WTC11 (cell line): ENCODE results near the gene SLC36A1. TPM values are rescaled to one million over a fixed set of nuclear protein-coding genes. Genes with fewer than 3 reads are reported as not detected.

ENCODE experiments used
- ATAC-seq: fragments of 200-7000 bp; cut with Tn5 transposase; 2 replicates; pipeline ENCODE4 v1.10.0; 2021; ENCODE audit warnings: mild to moderate bottlenecking, moderate library complexity
- Bru-seq: library from RNA; stranded (reverse); fragments of 400-500 nt; gene quantifications from one replicate; lab custom pipeline; 2021; lab: Mats Ljungman, UMichigan
- CTCF ChIA-PET: fragments of 300-600 bp; sonication (Branson Sonifier 250); formaldehyde crosslinking; loops from one replicate; lab custom pipeline; 2021; ENCODE audit warnings: antibody characterized with exemption; lab: Charles Lee
- POLR2A ChIA-PET: fragments of 350-600 bp; sonication (Branson Sonifier 250); formaldehyde crosslinking; loops from one replicate; lab custom pipeline; 2021; ENCODE audit warnings: antibody characterized with exemption; lab: Charles Lee
- DNase-seq: peaks from one replicate; pipeline ENCODE4 v3.0.0; 2021; ENCODE audit warnings: low spot score
- H3K27ac Mint-ChIP-seq: 2 replicates; pipeline ENCODE4 v1.8.0; 2021; ENCODE audit warnings: mixed read lengths
- H3K27me3 Mint-ChIP-seq: 2 replicates; pipeline ENCODE4 v1.8.0; 2021; ENCODE audit warnings: low read depth, mild to moderate bottlenecking, moderate library complexity, mixed read lengths
- H3K36me3 Mint-ChIP-seq: 2 replicates; pipeline ENCODE4 v1.8.0; 2021; ENCODE audit warnings: mixed read lengths
- H3K4me1 Mint-ChIP-seq: 2 replicates; pipeline ENCODE4 v1.8.0; 2022; ENCODE audit warnings: mixed read lengths
- H3K4me3 Mint-ChIP-seq: 2 replicates; pipeline ENCODE4 v1.8.0; 2021; ENCODE audit warnings: mild to moderate bottlenecking, moderate library complexity, mixed read lengths
- H3K9me3 Mint-ChIP-seq: 2 replicates; pipeline ENCODE4 v1.8.0; 2021; ENCODE audit warnings: mixed read lengths
- CREM ChIP-seq: sonication (generic); formaldehyde crosslinking; IDR thresholded peaks from 2 replicates; pipeline ENCODE4 v1.8.1; 2022; ENCODE audit warnings: mild to moderate bottlenecking, missing genetic modification reagents, moderate library complexity
- ELF4 ChIP-seq: sonication (generic); formaldehyde crosslinking; IDR thresholded peaks from 2 replicates; pipeline ENCODE4 v1.8.1; 2022; ENCODE audit warnings: low read depth, mild to moderate bottlenecking, moderate library complexity, missing genetic modification reagents
- ESRRA ChIP-seq: sonication (generic); formaldehyde crosslinking; IDR thresholded peaks from 2 replicates; pipeline ENCODE4 v1.8.1; 2022; ENCODE audit warnings: mild to moderate bottlenecking, missing genetic modification reagents, borderline replicate concordance
- ETV6 ChIP-seq: sonication (generic); formaldehyde crosslinking; IDR thresholded peaks from 2 replicates; pipeline ENCODE4 v1.8.1; 2022; ENCODE audit warnings: mild to moderate bottlenecking, missing genetic modification reagents
- FOXP1 ChIP-seq: sonication (generic); formaldehyde crosslinking; IDR thresholded peaks from 2 replicates; pipeline ENCODE4 v1.8.0; 2022; ENCODE audit warnings: missing genetic modification reagents, mild to moderate bottlenecking, moderate library complexity, borderline replicate concordance
- GTF2I ChIP-seq: fragments of 250-450 bp; sonication (Bioruptor Pico); conservative IDR thresholded peaks from 2 replicates; pipeline ENCODE4 v1.4.0; 2021; ENCODE audit warnings: mild to moderate bottlenecking
- IRF2 ChIP-seq: sonication (generic); formaldehyde crosslinking; IDR thresholded peaks from 2 replicates; pipeline ENCODE4 v1.8.0; 2022; ENCODE audit warnings: low read depth, missing genetic modification reagents, borderline replicate concordance
- JUN ChIP-seq: sonication (generic); formaldehyde crosslinking; IDR thresholded peaks from 2 replicates; pipeline ENCODE4 v1.8.0; 2023; ENCODE audit warnings: mild to moderate bottlenecking, missing genetic modification reagents
- MYBL2 ChIP-seq: sonication (generic); formaldehyde crosslinking; IDR thresholded peaks from 2 replicates; pipeline ENCODE4 v1.8.1; 2023; ENCODE audit warnings: mild to moderate bottlenecking, moderate library complexity, missing genetic modification reagents
- OVOL2 ChIP-seq: fragments of 250-450 bp; sonication (Bioruptor Pico); IDR thresholded peaks from 2 replicates; pipeline ENCODE4 v1.9.0; 2021; ENCODE audit warnings: mild to moderate bottlenecking, borderline replicate concordance
- PRRX2 ChIP-seq: fragments of 250-450 bp; sonication (Bioruptor Pico); IDR thresholded peaks from 2 replicates; pipeline ENCODE4 v1.8.0; 2021; ENCODE audit warnings: mild to moderate bottlenecking
- RELA ChIP-seq: sonication (generic); formaldehyde crosslinking; IDR thresholded peaks from 2 replicates; pipeline ENCODE4 v1.8.1; 2022; ENCODE audit warnings: missing genetic modification reagents, mild to moderate bottlenecking, borderline replicate concordance
- SMAD4 ChIP-seq: sonication (generic); formaldehyde crosslinking; IDR thresholded peaks from 2 replicates; pipeline ENCODE4 v1.8.0; 2022; ENCODE audit warnings: mild to moderate bottlenecking, missing genetic modification reagents
- TEAD1 ChIP-seq: sonication (generic); formaldehyde crosslinking; IDR thresholded peaks from 2 replicates; pipeline ENCODE4 v1.8.0; 2022; ENCODE audit warnings: mild to moderate bottlenecking, missing genetic modification reagents
- ZNF138 ChIP-seq: sonication (generic); formaldehyde crosslinking; conservative IDR thresholded peaks from 2 replicates; pipeline ENCODE4 v1.8.1; 2022; ENCODE audit warnings: mild to moderate bottlenecking, moderate library complexity, missing genetic modification reagents
- ZNF232 ChIP-seq: sonication (generic); formaldehyde crosslinking; IDR thresholded peaks from 2 replicates; pipeline ENCODE4 v1.8.0; 2022; ENCODE audit warnings: mild to moderate bottlenecking, missing genetic modification reagents
- ZNF317 ChIP-seq: sonication (generic); formaldehyde crosslinking; IDR thresholded peaks from 2 replicates; pipeline ENCODE4 v1.8.1; 2023; ENCODE audit warnings: low read depth, mild to moderate bottlenecking, moderate library complexity, missing genetic modification reagents, borderline replicate concordance
- ZNF416 ChIP-seq: fragments of 250-450 bp; sonication (Bioruptor Pico); IDR thresholded peaks from 2 replicates; pipeline ENCODE4 v1.9.0; 2021; ENCODE audit warnings: mild to moderate bottlenecking, inconsistent platforms
- long read RNA-seq, 3 experiments: library from RNA in 1 of 3; library from capped mRNA in 1 of 3; library from polyadenylated mRNA in 1 of 3; unstranded in 2 of 3; stranded (forward) in 1 of 3; transcript quantifications; one replicate each; pipeline ENCODE4 v2.0.0, GENCODE V29; 2021
- total RNA-seq: library from RNA; stranded (reverse); gene quantifications from 3 replicates; pipeline ENCODE4 v1.2.3, GENCODE V29; 2021
- TF ChIP-seq, protein P1 (sequence below): fragments of 250-450 bp; sonication (Bioruptor Pico); conservative IDR thresholded peaks from 2 replicates; pipeline ENCODE4 v1.9.0; 2021; ENCODE audit warnings: mild to moderate bottlenecking
- TF ChIP-seq, protein P2 (sequence below): sonication (generic); formaldehyde crosslinking; IDR thresholded peaks from 2 replicates; pipeline ENCODE4 v1.8.0; 2023; ENCODE audit warnings: missing genetic modification reagents
- TF ChIP-seq, protein P3 (sequence below): sonication (generic); formaldehyde crosslinking; IDR thresholded peaks from 2 replicates; pipeline ENCODE4 v1.8.0; 2022; ENCODE audit warnings: mild to moderate bottlenecking, missing genetic modification reagents
- TF ChIP-seq, protein P4 (sequence below): sonication (generic); formaldehyde crosslinking; IDR thresholded peaks from 2 replicates; pipeline ENCODE4 v1.8.0; 2022; ENCODE audit warnings: mild to moderate bottlenecking, missing genetic modification reagents
- TF ChIP-seq, protein P5 (sequence below): sonication (generic); formaldehyde crosslinking; IDR thresholded peaks from 2 replicates; pipeline ENCODE4 v1.8.1; 2023; ENCODE audit warnings: mild to moderate bottlenecking, moderate library complexity, missing genetic modification reagents
- TF ChIP-seq, protein P6 (sequence below): sonication (generic); formaldehyde crosslinking; IDR thresholded peaks from 2 replicates; pipeline ENCODE4 v1.8.1; 2022; ENCODE audit warnings: mild to moderate bottlenecking, moderate library complexity, missing genetic modification reagents
- TF ChIP-seq, protein P7 (sequence below): sonication (generic); formaldehyde crosslinking; IDR thresholded peaks from 2 replicates; pipeline ENCODE4 v1.8.1; 2023; ENCODE audit warnings: mild to moderate bottlenecking, missing genetic modification reagents
- TF ChIP-seq, protein P8 (sequence below): sonication (generic); formaldehyde crosslinking; conservative IDR thresholded peaks from 2 replicates; pipeline ENCODE4 v1.8.1; 2022; ENCODE audit warnings: mild to moderate bottlenecking, missing genetic modification reagents

Gene SLC36A1
- total RNA-seq = 12.2 to 16.0 TPM (median 13.7 TPM) in 3 replicates
- Bru-seq, nascent RNA = percentile 66 among the genes with signal in this experiment
- long read RNA-seq, experiment 1, full-length matches to known transcripts = 28 of 79 reads
- long read RNA-seq, experiment 1, partial matches to known transcripts = 21 of 79 reads
- long read RNA-seq, experiment 1, other reads (novel, unspliced or antisense) = 30 of 79 reads
- long read RNA-seq, experiment 2, full-length matches to known transcripts = 3 of 16 reads
- long read RNA-seq, experiment 2, partial matches to known transcripts = 1 of 16 reads
- long read RNA-seq, experiment 2, other reads (novel, unspliced or antisense) = 12 of 16 reads
- long read RNA-seq, experiment 3, full-length matches to known transcripts = 1 of 13 reads
- long read RNA-seq, experiment 3, partial matches to known transcripts = 6 of 13 reads
- long read RNA-seq, experiment 3, other reads (novel, unspliced or antisense) = 6 of 13 reads

DNA sequence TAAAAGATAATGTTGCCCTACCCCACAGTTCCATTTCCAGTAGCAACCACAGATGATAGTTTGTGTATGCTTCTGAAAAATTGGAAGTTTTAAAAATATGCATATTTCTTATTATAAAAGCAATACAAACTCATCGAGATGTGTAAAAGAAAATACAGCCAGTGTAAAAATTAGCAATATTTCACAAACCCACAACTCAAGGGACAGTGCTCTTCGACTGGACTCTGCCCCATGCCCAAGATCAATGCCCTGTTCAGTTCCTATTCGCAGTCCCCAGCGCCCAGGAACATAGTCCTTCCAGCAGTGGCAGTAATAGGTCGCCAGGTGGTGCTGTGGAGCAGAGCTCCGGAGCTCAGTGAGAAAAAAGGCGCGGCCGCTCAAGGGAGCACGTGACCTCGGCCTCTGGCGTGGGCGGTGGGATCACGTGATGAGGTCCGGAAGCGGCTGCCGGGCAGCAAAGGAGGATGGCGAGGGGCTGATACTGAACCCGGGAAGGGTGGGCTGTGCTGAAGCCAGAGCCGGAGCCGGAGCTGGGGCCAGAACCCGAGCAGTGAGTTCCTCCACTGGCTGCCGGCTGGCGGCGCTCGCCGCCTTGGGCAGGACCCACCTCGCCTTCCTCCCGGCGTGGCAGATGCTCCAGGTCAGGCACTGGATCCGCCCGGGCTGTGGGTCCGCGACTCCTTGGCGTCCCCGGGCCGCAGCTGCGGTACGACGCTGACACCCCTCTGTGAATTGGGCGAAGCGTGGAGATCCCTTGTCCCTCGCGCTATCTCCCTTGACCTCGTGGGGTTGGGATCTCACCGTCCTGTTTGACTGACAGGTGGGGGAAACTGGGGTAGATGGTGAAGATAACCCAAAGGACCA lies at the start of gene SLC36A1:
Gene SLC36A1, plus strand, starts transcription at position 430 of the 864 bp plus-strand sequence. CDS start 11,190 bp downstream, outside the sequence.
- Mint-ChIP-seq H3K27me3 (no peaks in the 10 kb centered on the region; the same call in 1 of the 2 replicates), H3K9me3 (no peaks in the 10 kb centered on the region), H3K36me3 (no peaks in the 10 kb centered on the region), H3K4me1 (peaks cover 17% of the 10 kb centered on the region), H3K4me3 (peak within 1 kb of the TSS; percentile 94), H3K27ac (peak within 1 kb of the TSS; percentile 75)
- DNase-seq (peak; percentile 96), ATAC-seq (peak; percentile 87)
- POLR2A ChIA-PET = interaction anchor here (0.5 to 1.1 kb wide), 3 partner anchors 49 to 59 kb away, joined by 3 to 5 read pairs (median 3); no protein-coding TSS in a partner anchor
- CTCF ChIA-PET = interaction anchor here (0.6 to 2.4 kb wide), 51 partner anchors 9 to 324 kb away, joined by 3 to 35 read pairs (median 5); partner anchors contain the start of genes CCDC69, GM2A and SPARC
- TF ChIP-seq CREM (peak; percentile 55), MYBL2 (CRISPR knock-in tag) (peak; percentile 73; the same call in 1 of the 2 replicates), ETV6 (CRISPR knock-in tag) (peak; percentile 91), RELA (CRISPR knock-in tag) (no peak), ZNF317 (CRISPR knock-in tag) (no peak), ZNF232 (CRISPR knock-in tag) (no peak), TEAD1 (CRISPR knock-in tag) (peak; percentile 85), IRF2 (CRISPR knock-in tag) (no peak), SMAD4 (CRISPR knock-in tag) (no peak), PRRX2 (CRISPR knock-in tag) (no peak), ZNF416 (CRISPR knock-in tag) (no peak), ELF4 (CRISPR knock-in tag) (no peak), ESRRA (CRISPR knock-in tag) (no peak), FOXP1 (peak; percentile 85), ZNF138 (CRISPR knock-in tag) (peak; percentile 93), OVOL2 (no peak), GTF2I (CRISPR knock-in tag) (no peak), JUN (CRISPR knock-in tag) (no peak)
- TF ChIP-seq, protein P1, sequence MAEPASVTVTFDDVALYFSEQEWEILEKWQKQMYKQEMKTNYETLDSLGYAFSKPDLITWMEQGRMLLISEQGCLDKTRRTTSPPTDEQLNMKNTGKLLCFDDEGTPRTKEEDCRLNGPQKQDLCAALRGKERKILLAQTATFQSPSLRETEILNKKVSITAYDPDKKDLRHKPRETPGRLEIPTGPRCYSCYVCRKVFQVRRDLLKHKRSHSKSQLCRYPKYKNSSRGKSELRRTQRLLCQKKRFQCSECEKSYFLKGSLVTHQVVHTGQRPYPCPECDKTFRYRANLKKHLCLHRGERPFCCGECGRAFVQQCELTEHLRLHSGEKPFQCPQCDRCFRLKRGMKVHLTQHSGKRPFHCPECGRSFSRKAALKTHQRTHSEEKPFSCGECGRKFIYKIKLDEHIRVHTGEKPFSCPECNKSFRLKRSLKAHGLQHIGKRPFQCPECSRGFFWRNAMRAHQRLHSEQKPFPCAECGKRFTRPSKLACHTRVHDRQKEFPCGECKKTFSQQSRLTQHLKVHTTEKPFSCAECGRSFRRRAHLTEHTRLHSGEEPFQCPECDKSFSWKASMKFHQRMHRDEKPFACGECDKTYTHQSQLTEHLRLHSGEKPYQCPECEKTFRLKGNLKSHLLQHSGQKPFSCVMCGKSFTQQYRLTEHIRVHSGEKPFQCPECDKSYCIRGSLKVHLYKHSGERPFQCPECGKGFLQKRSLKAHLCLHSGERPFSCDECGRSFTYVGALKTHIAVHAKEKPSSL (CRISPR knock-in tag) = no peak
- TF ChIP-seq, protein P2, sequence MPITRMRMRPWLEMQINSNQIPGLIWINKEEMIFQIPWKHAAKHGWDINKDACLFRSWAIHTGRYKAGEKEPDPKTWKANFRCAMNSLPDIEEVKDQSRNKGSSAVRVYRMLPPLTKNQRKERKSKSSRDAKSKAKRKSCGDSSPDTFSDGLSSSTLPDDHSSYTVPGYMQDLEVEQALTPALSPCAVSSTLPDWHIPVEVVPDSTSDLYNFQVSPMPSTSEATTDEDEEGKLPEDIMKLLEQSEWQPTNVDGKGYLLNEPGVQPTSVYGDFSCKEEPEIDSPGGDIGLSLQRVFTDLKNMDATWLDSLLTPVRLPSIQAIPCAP = peak; percentile 64; the same call in 1 of the 2 replicates
- TF ChIP-seq, protein P3, sequence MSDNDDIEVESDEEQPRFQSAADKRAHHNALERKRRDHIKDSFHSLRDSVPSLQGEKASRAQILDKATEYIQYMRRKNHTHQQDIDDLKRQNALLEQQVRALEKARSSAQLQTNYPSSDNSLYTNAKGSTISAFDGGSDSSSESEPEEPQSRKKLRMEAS (CRISPR knock-in tag) = peak; percentile 93
- TF ChIP-seq, protein P4, sequence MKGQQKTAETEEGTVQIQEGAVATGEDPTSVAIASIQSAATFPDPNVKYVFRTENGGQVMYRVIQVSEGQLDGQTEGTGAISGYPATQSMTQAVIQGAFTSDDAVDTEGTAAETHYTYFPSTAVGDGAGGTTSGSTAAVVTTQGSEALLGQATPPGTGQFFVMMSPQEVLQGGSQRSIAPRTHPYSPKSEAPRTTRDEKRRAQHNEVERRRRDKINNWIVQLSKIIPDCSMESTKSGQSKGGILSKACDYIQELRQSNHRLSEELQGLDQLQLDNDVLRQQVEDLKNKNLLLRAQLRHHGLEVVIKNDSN = peak; percentile 99
- TF ChIP-seq, protein P5, sequence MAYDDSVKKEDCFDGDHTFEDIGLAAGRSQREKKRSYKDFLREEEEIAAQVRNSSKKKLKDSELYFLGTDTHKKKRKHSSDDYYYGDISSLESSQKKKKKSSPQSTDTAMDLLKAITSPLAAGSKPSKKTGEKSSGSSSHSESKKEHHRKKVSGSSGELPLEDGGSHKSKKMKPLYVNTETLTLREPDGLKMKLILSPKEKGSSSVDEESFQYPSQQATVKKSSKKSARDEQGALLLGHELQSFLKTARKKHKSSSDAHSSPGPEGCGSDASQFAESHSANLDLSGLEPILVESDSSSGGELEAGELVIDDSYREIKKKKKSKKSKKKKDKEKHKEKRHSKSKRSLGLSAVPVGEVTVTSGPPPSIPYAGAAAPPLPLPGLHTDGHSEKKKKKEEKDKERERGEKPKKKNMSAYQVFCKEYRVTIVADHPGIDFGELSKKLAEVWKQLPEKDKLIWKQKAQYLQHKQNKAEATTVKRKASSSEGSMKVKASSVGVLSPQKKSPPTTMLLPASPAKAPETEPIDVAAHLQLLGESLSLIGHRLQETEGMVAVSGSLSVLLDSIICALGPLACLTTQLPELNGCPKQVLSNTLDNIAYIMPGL (CRISPR knock-in tag) = peak; percentile 19
- TF ChIP-seq, protein P6, sequence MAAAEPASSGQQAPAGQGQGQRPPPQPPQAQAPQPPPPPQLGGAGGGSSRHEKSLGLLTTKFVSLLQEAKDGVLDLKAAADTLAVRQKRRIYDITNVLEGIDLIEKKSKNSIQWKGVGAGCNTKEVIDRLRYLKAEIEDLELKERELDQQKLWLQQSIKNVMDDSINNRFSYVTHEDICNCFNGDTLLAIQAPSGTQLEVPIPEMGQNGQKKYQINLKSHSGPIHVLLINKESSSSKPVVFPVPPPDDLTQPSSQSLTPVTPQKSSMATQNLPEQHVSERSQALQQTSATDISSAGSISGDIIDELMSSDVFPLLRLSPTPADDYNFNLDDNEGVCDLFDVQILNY (CRISPR knock-in tag) = 0 out of 2 replicates have a peak, but pooled peaks have one; percentile 48
- TF ChIP-seq, protein P7, sequence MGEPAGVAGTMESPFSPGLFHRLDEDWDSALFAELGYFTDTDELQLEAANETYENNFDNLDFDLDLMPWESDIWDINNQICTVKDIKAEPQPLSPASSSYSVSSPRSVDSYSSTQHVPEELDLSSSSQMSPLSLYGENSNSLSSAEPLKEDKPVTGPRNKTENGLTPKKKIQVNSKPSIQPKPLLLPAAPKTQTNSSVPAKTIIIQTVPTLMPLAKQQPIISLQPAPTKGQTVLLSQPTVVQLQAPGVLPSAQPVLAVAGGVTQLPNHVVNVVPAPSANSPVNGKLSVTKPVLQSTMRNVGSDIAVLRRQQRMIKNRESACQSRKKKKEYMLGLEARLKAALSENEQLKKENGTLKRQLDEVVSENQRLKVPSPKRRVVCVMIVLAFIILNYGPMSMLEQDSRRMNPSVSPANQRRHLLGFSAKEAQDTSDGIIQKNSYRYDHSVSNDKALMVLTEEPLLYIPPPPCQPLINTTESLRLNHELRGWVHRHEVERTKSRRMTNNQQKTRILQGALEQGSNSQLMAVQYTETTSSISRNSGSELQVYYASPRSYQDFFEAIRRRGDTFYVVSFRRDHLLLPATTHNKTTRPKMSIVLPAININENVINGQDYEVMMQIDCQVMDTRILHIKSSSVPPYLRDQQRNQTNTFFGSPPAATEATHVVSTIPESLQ (CRISPR knock-in tag) = no peak
- TF ChIP-seq, protein P8, sequence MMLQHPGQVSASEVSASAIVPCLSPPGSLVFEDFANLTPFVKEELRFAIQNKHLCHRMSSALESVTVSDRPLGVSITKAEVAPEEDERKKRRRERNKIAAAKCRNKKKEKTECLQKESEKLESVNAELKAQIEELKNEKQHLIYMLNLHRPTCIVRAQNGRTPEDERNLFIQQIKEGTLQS (CRISPR knock-in tag) = no peak
